VCaP (cell line): Measurements from ENCODE around the gene LLCFC1.

Experiments used
- H3K27ac ChIP-seq: fragments of 450-650 bp; 2 replicates; pipeline ENCODE4 v1.5.1; 2017
- TF ChIP-seq, protein P1 (sequence below): fragments of 450-650 bp; conservative IDR thresholded peaks from 2 replicates; pipeline ENCODE4 v1.5.1; 2017; ENCODE audit warnings: mild to moderate bottlenecking, moderate library complexity

Gene LLCFC1

DNA sequence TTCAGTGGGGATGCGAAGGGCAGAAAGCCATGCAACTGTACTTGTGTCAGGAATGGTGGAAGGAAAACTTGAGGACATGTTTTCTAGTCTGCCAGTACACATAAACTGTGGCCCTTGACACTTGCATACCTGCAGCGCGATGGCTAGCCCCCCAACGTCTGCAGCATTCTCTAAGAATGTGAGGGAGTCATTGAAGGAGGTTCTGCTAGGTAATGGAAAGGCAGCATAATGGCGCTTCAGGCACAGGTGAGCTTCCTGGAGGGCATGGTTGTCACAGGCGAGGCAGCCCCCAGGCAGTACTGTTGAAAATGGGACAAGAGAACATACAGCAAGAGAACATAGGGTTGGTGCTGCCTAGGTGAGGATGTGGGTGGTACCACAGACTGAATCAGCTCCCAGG, 3.5 kb downstream of the LLCFC1 start:
- TF ChIP-seq, protein P1, sequence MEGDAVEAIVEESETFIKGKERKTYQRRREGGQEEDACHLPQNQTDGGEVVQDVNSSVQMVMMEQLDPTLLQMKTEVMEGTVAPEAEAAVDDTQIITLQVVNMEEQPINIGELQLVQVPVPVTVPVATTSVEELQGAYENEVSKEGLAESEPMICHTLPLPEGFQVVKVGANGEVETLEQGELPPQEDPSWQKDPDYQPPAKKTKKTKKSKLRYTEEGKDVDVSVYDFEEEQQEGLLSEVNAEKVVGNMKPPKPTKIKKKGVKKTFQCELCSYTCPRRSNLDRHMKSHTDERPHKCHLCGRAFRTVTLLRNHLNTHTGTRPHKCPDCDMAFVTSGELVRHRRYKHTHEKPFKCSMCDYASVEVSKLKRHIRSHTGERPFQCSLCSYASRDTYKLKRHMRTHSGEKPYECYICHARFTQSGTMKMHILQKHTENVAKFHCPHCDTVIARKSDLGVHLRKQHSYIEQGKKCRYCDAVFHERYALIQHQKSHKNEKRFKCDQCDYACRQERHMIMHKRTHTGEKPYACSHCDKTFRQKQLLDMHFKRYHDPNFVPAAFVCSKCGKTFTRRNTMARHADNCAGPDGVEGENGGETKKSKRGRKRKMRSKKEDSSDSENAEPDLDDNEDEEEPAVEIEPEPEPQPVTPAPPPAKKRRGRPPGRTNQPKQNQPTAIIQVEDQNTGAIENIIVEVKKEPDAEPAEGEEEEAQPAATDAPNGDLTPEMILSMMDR = no peak
- H3K27ac ChIP-seq = no peak overlapping the region

DNA sequence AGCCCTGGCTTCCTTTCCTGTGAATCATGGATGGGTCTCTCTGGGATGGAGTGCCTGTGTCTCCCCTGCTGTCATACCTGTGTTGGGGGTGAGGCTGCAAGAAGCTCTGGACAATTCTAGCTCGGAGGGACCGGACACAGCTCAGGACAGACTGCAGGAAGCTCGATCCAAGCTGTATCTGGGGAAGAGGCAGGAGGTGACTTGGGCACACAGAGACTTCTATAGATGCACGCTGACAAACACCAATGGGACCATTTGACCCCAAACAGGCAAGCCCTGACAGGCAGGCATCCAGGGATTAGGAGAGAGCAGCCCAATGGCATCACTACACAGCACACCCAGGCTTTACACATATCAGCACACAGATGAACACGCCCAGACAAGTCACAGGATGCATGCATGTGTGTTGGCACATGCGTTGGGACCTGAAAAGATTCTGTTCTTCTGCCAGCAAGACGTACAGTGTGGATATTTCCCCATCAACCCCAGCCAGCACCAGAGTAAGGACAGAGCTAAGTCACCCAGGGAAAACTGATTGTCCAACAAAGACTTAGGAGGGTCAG, 4.5 kb downstream of the LLCFC1 start:
- TF ChIP-seq, protein P1 = no peak
- H3K27ac ChIP-seq = no peak overlapping the region

DNA sequence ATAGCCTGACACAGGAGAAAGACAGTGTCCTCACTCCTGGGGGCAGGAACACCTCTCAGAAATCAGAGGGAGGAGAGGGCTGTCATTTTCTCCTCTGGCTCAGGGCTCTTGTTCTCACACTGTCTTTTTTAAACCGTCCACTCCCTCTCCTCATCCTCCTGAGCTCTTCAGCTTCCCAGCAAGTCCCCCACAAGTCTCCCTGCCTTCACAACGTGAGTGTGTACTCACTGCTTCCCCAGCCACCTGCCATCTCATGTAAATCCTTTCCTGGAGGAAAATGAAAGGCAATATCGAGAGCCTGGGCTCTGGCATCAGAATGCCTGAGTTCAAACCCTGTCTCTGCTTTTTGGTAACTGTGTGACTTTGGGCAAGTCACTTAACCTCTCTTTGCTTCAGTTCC, 5.7 kb downstream of the LLCFC1 start:
- TF ChIP-seq, protein P1 = no peak
- H3K27ac ChIP-seq = no peak overlapping the region

DNA sequence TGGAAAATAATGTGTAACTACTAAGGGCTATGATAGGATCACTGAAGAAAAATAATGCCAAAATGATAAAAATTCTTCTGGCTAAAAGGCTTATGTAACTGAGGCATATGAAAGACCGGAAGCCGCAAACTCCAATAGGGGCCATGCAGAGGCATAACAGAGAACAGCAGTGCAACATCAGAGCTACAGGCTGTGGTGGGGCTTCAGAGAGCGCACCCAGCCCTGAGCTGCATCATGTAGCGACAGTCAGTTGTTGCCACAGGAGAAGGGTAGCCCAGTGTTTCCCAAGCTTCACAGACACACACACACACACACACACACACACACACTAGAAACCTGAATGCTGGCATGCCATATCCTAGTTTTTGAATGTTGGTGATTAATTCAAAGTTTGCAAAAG, 9.3 kb downstream of the LLCFC1 start:
- TF ChIP-seq, protein P1 = no peak
- no peak overlapping the region for H3K27ac ChIP-seq

DNA sequence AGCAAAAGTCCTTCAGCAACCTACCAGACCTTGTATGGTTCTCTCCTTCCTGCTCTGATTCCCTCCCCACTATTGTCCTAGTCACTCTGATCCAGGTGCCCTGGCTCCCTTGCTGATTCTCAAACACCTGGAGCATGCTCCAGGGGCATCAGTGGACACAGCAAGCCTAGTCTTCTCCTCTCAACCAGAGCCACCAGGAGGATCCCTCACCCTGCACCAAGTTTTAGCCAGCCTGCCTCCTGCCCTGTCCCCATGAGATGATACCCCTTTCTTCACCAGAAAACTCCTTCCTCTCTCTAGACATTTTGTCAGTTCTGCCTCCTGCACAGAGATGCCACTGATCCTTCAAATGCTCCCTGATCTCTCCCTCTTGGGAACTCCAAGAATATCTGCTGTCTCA, 11.0 kb downstream of the LLCFC1 start:
- TF ChIP-seq, protein P1 = no peak
- no peak overlapping the region for H3K27ac ChIP-seq

DNA sequence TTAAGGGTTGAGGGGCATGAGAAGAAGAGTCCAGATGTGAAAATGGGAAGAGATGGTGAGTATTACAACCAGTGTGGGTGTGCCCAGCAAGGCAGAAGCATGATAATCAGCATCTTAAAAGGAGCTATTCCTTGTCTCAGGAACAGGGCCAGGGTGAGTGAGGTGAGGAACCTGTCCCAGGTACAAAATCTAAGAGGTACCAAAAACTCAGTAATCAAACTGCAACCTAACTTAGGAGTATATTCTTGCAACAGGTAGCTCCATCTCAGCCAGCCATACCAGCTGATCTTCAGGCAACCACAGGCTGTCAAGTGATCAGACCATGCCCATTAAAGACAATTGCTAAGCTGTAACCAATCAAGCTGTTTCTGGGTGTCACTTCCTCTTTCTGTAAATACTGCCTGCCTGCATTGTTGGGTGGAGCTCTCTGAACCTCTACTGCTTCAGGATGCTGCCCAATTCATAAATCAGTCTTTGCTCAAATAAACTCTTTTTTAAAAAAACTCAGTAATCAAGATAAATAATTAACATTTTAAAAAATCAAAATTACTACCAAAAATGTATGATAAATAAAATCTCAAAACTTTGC, 15.5 kb downstream of the LLCFC1 start:
- TF ChIP-seq, protein P1 = no peak
- no peak overlapping the region for H3K27ac ChIP-seq

DNA sequence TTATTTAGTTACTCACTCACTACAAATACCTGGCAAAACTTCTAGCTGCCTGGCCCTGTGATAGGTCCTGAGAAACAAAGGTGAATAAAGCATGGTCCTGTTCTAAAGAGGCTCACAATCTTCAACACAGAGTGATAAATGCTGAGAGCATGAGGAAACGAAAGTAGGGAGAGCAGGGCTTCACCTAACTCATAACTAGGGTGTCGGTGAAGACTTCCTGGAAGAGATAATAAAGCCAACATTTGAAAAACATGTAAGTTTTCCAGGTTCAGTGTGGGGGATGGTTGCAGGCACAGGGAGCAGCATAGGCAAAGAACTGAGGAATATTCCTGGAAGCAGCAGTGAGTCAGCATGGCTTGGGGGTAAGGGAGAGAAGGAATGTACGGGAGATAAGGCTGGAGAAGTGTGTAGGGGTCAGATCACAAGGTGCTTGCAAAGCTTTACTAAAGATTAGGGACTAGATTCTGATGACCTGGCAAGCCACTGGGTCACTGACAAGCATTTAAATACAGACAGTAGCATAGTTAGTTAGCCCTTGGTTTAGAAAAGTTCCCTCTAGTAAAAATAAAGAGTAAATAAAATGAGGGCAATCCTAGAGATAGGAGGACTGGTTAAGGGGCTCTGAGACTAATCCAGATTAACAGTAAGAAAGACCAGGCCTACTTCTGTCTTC, 17.8 kb downstream of the LLCFC1 start:
- H3K27ac ChIP-seq = no peak overlapping the region
- TF ChIP-seq, protein P1 = no peak
